K562 (cell line): ENCODE measurements around the gene JUND. TPM values are rescaled to one million over a fixed set of nuclear protein-coding genes. Genes with fewer than 3 reads are reported as not detected.
A peak's percentile ranks its signal among the peaks of the same experiment; 100 is the strongest.

Source experiments
- ATF6 ChIP-seq: sonication (generic); formaldehyde crosslinking; IDR thresholded peaks from 2 replicates; pipeline ENCODE4 v1.4.0; 2020; ENCODE audit warnings: mild to moderate bottlenecking, missing genetic modification reagents
- CCAR2 ChIP-seq: fragments of 200-400 bp; formaldehyde crosslinking; IDR thresholded peaks from 2 replicates; pipeline ENCODE4 v1.6.1; 2017; ENCODE audit warnings: mild to moderate bottlenecking, low read depth, low read length
- DLX4 ChIP-seq: fragments of 250-450 bp; sonication (Bioruptor Pico); IDR thresholded peaks from 2 replicates; pipeline ENCODE4 v1.6.1; 2021; ENCODE audit warnings: mild to moderate bottlenecking
- FIP1L1 ChIP-seq: fragments of 200-400 bp; formaldehyde crosslinking; IDR thresholded peaks from 2 replicates; pipeline ENCODE4 v1.6.1; 2018; ENCODE audit warnings: mild to moderate bottlenecking, low read depth, low read length; ENCODE audit not compliant: poor library complexity, severe bottlenecking
- FOXO4 ChIP-seq: fragments of 450-650 bp; formaldehyde crosslinking; IDR thresholded peaks from 2 replicates; pipeline ENCODE4 v1.4.0; 2020; ENCODE audit warnings: mild to moderate bottlenecking, moderate library complexity
- HBP1 ChIP-seq: fragments of 450-650 bp; formaldehyde crosslinking; IDR thresholded peaks from 2 replicates; pipeline ENCODE4 v1.4.0; 2022; ENCODE audit warnings: missing genetic modification characterization
- HDAC1 ChIP-seq, 2 experiments: fragments of 450-650 bp; IDR thresholded peaks; 2 replicates each; pipeline ENCODE4 v1.6.1; 2016 to 2017; ENCODE audit warnings: inconsistent platforms in 1 of 2, mild to moderate bottlenecking in 1 of 2, moderate library complexity in 1 of 2
- HMGN3 ChIP-seq: IDR thresholded peaks from 2 replicates; pipeline ENCODE4 v1.6.1; 2011; ENCODE audit warnings: borderline replicate concordance, low read depth, mild to moderate bottlenecking, mixed read lengths, low read length; ENCODE audit not compliant: insufficient read length; ENCODE audit errors: extremely low read depth
- HNRNPLL ChIP-seq: fragments of 200-400 bp; formaldehyde crosslinking; IDR thresholded peaks from 2 replicates; pipeline ENCODE4 v1.6.1; 2017; ENCODE audit warnings: low read length, low read depth, mild to moderate bottlenecking; ENCODE audit not compliant: poor library complexity, severe bottlenecking
- MXI1 ChIP-seq: IDR thresholded peaks from 2 replicates; pipeline ENCODE4 v1.6.1; 2011; ENCODE audit warnings: low read depth, mild to moderate bottlenecking, improper control_type of control experiment, low read length
- MYNN ChIP-seq, 2 experiments: sonication (generic); formaldehyde crosslinking in 1 of 2; IDR thresholded peaks; 2 replicates each; pipeline versions ENCODE4 v1.5.0 to v1.6.1; 2016 to 2020; ENCODE audit warnings: antibody characterized with exemption in 1 of 2, missing genetic modification reagents in 1 of 2
- NUFIP1 ChIP-seq: fragments of 450-650 bp; IDR thresholded peaks from 2 replicates; pipeline ENCODE4 v1.6.1; 2018; ENCODE audit not compliant: partially characterized antibody
- PHB ChIP-seq: fragments of 250-450 bp; sonication (Bioruptor Pico); IDR thresholded peaks from 2 replicates; pipeline ENCODE4 v1.5.0; 2021
- POLR3G ChIP-seq: IDR thresholded peaks from 2 replicates; pipeline ENCODE4 v1.6.1; 2011; ENCODE audit not compliant: insufficient read length, insufficient replicate concordance; ENCODE audit errors: extremely low read depth
- SMAD1 ChIP-seq: fragments of 150-350 bp; IDR thresholded peaks from 2 replicates; pipeline ENCODE4 v1.6.1; 2014; ENCODE audit warnings: low read length, low read depth; ENCODE audit not compliant: partially characterized antibody
- TCF7L2 ChIP-seq: fragments of 150-350 bp; IDR thresholded peaks from 2 replicates; pipeline ENCODE4 v1.6.1; 2016; ENCODE audit warnings: low read depth, mild to moderate bottlenecking, low read length, moderate library complexity
- TFAM ChIP-seq: fragments of 250-450 bp; sonication (Bioruptor Pico); conservative IDR thresholded peaks from 2 replicates; pipeline ENCODE4 v1.5.0; 2021; ENCODE audit warnings: mild to moderate bottlenecking, moderate library complexity
- ZBTB34 ChIP-seq: fragments of 250-450 bp; sonication (Bioruptor Pico); IDR thresholded peaks from 2 replicates; pipeline ENCODE4 v1.8.0; 2021; ENCODE audit warnings: mild to moderate bottlenecking, moderate library complexity
- ZNF197 ChIP-seq: fragments of 200-800 bp; sonication (Bioruptor generic); IDR thresholded peaks from 2 replicates; pipeline ENCODE4 v1.6.1; 2016; ENCODE audit warnings: low read depth, missing genetic modification characterization, missing compliant biosample characterization
- ZNF224 ChIP-seq: sonication (generic); formaldehyde crosslinking; IDR thresholded peaks from 2 replicates; pipeline ENCODE4 v1.8.0; 2022; ENCODE audit warnings: mild to moderate bottlenecking, missing genetic modification reagents
- polyA plus RNA-seq, 8 experiments: library from polyadenylated mRNA; depleted of rRNA in 4 of 8; stranded (reverse) in 5 of 8; unstranded in 3 of 8; fragments of >200 nt; fragmentation: Nextera tagmentation in 2 of 8; fragmentation: Illumina TruSeq in 1 of 8; extraction: Ambion mirVana in 2 of 8; extraction: Trizol in 1 of 8; gene quantifications; 2 replicates each; pipeline versions ENCODE4 v1.2.1 to v1.2.3, GENCODE V29; 2011 to 2014; ENCODE audit warnings: inconsistent platforms in 1 of 8, missing spikeins in 1 of 8
- total RNA-seq, 7 experiments: library from RNA; depleted of rRNA in 6 of 7; stranded (reverse); fragments of >200 nt in 6 of 7; fragmentation: Illumina TruSeq in 2 of 7; extraction: Trizol in 2 of 7; gene quantifications; 2 replicates each; pipeline versions ENCODE4 v1.2.1 to v1.2.3, GENCODE V29; 2011 to 2021; ENCODE audit warnings: low replicate concordance in 1 of 7

JUND gene
- total and polyA plus RNA-seq, 9 of the 15 experiments (the other 6 are each of a cell fraction or from before 2014, with no cell fraction given), result 6.4 to 286 (median 42.3) TPM

GRCh38 chr19:18279516-18280246 is 1.7 kb downstream of the JUND start (continued):
- 0 out of 2 replicates have a peak, but pooled peaks have one; percentile 42 for TF ChIP-seq ZNF224
- TF ChIP-seq CCAR2, result no peak
- TF ChIP-seq MYNN (IDR thresholded peaks at IDR 0.05), result peak; percentile 24; the same call in 1 of the 2 replicates
- TF ChIP-seq MYNN (CRISPR knock-in tag; IDR thresholded peaks at IDR 0.05), result no peak
- no peak; the same call in 1 of the 2 replicates for TF ChIP-seq ATF6
- TF ChIP-seq ZBTB34 (CRISPR knock-in tag), result no peak
- peak; percentile 75; the same call in 1 of the 2 replicates for TF ChIP-seq HBP1
- TF ChIP-seq HDAC1 (IDR thresholded peaks at IDR 0.05), result peak in 1 of 2 experiments; percentile 60; a peak in 3 of 4 replicates
- TF ChIP-seq SMAD1, result peak; percentile 59
- TF ChIP-seq TFAM (CRISPR knock-in tag), result no peak
- TF ChIP-seq TCF7L2, result no peak
- TF ChIP-seq FIP1L1, result peak; percentile 90
- no peak for TF ChIP-seq FOXO4 (CRISPR knock-in tag)
- peak; percentile 56; the same call in 1 of the 2 replicates for TF ChIP-seq MXI1
- peak; percentile 74 for TF ChIP-seq HNRNPLL
- TF ChIP-seq NUFIP1, result no peak
- TF ChIP-seq ZNF197 (CRISPR knock-in tag), result 0 out of 2 replicates have a peak, but pooled peaks have one; percentile 19
- TF ChIP-seq DLX4 (CRISPR knock-in tag), result no peak
- TF ChIP-seq POLR3G, result no peak
- TF ChIP-seq PHB (CRISPR knock-in tag), result no peak
- TF ChIP-seq HMGN3, result peak; percentile 89
